Nephron progenitor cell (in vitro differentiated cells): ENCODE measurements around the gene TRAPPC2.

Source experiments
- DNase-seq: peaks from one replicate; pipeline ENCODE4 v3.0.0; 2021
- H3K27ac Mint-ChIP-seq: 2 replicates; pipeline ENCODE4 v1.8.0; 2021; ENCODE audit warnings: mild to moderate bottlenecking, moderate library complexity, mixed read lengths
- H3K27me3 Mint-ChIP-seq: 2 replicates; pipeline ENCODE4 v1.8.0; 2021; ENCODE audit warnings: mild to moderate bottlenecking, low read depth, mixed read lengths; ENCODE audit not compliant: poor library complexity
- H3K36me3 Mint-ChIP-seq: 2 replicates; pipeline ENCODE4 v1.8.0; 2021; ENCODE audit warnings: low read depth, mixed read lengths
- H3K4me1 Mint-ChIP-seq: 2 replicates; pipeline ENCODE4 v1.8.0; 2021; ENCODE audit warnings: mixed read lengths
- H3K4me3 Mint-ChIP-seq: 2 replicates; pipeline ENCODE4 v1.8.0; 2021; ENCODE audit warnings: mild to moderate bottlenecking, moderate library complexity, mixed read lengths
- H3K9me3 Mint-ChIP-seq: 2 replicates; pipeline ENCODE4 v1.8.0; 2021; ENCODE audit warnings: mild to moderate bottlenecking, moderate library complexity, mixed read lengths
- CTCF ChIP-seq: fragments of 200-600 bp; sonication (generic); IDR thresholded peaks from 2 replicates; pipeline ENCODE4 v1.5.0; 2021; ENCODE audit warnings: antibody characterized with exemption

TRAPPC2 gene

GRCh38 chrX:13761606-13762414 lies 27.4 kb upstream of the TRAPPC2 start:
- Mint-ChIP-seq H3K27ac (no peak overlapping the region), H3K4me1 (peaks cover 7% of the 10 kb centered on the region), H3K27me3 (no peaks in the 10 kb centered on the region), H3K9me3 (peaks cover 21% of the 10 kb centered on the region), H3K4me3 (no peak overlapping the region), H3K36me3 (peaks cover 31% of the 10 kb centered on the region)
- no peak for TF ChIP-seq CTCF
- DNase-seq: no peak

- no peak overlapping the region for H3K27ac Mint-ChIP-seq
Observed at GRCh38 chrX:13760426-13760825, 26.0 kb upstream of the TRAPPC2 start.

GRCh38 chrX:13759152-13759718 lies 24.8 kb upstream of the TRAPPC2 start:
- no peaks in the 10 kb centered on the region for H3K27me3 Mint-ChIP-seq
- TF ChIP-seq CTCF: no peak
- H3K27ac Mint-ChIP-seq: no peak overlapping the region
- H3K9me3 Mint-ChIP-seq: peaks cover 10% of the 10 kb centered on the region
- DNase-seq: no peak
- peaks cover 17% of the 10 kb centered on the region for H3K36me3 Mint-ChIP-seq
- H3K4me3 Mint-ChIP-seq: no peak overlapping the region
- H3K4me1 Mint-ChIP-seq: peaks cover under 1% of the 10 kb centered on the region

More at GRCh38 chrX:13760426-13760825, 26.0 kb upstream of the TRAPPC2 start:
- Mint-ChIP-seq H3K4me3 (no peak overlapping the region), H3K9me3 (peaks cover 10% of the 10 kb centered on the region), H3K36me3 (peaks cover 17% of the 10 kb centered on the region), H3K27me3 (no peaks in the 10 kb centered on the region), H3K4me1 (peaks cover 7% of the 10 kb centered on the region)
- no peak for TF ChIP-seq CTCF
- DNase-seq: no peak

- no peak overlapping the region for H3K27ac Mint-ChIP-seq
- DNase-seq: no peak
- no peaks in the 10 kb centered on the region for H3K4me1 Mint-ChIP-seq
- H3K4me3 Mint-ChIP-seq: no peak overlapping the region
- H3K27me3 Mint-ChIP-seq: no peaks in the 10 kb centered on the region
- no peak for TF ChIP-seq CTCF
- H3K36me3 Mint-ChIP-seq: peaks cover 31% of the 10 kb centered on the region
- H3K9me3 Mint-ChIP-seq: peaks cover 10% of the 10 kb centered on the region
Observed at GRCh38 chrX:13756381-13756780, 22.0 kb upstream of the TRAPPC2 start.

- no peaks in the 10 kb centered on the region for H3K27me3 Mint-ChIP-seq
- no peak overlapping the region for H3K27ac Mint-ChIP-seq
- TF ChIP-seq CTCF: no peak
- H3K9me3 Mint-ChIP-seq: peaks cover 8% of the 10 kb centered on the region
- H3K4me1 Mint-ChIP-seq: no peaks in the 10 kb centered on the region
- DNase-seq: no peak
- H3K4me3 Mint-ChIP-seq: no peak overlapping the region
- H3K36me3 Mint-ChIP-seq: peaks cover 27% of the 10 kb centered on the region
Observed at GRCh38 chrX:13755254-13755653, 20.8 kb upstream of the TRAPPC2 start.
